ENCODE data around the gene HES4.
A peak's percentile ranks its signal among the peaks of the same experiment; 100 is the strongest.

Gene HES4

GRCh38 chr1:965526-966134 lies 34.3 kb downstream of the HES4 start:
- DNase-seq, result no peak

DNA sequence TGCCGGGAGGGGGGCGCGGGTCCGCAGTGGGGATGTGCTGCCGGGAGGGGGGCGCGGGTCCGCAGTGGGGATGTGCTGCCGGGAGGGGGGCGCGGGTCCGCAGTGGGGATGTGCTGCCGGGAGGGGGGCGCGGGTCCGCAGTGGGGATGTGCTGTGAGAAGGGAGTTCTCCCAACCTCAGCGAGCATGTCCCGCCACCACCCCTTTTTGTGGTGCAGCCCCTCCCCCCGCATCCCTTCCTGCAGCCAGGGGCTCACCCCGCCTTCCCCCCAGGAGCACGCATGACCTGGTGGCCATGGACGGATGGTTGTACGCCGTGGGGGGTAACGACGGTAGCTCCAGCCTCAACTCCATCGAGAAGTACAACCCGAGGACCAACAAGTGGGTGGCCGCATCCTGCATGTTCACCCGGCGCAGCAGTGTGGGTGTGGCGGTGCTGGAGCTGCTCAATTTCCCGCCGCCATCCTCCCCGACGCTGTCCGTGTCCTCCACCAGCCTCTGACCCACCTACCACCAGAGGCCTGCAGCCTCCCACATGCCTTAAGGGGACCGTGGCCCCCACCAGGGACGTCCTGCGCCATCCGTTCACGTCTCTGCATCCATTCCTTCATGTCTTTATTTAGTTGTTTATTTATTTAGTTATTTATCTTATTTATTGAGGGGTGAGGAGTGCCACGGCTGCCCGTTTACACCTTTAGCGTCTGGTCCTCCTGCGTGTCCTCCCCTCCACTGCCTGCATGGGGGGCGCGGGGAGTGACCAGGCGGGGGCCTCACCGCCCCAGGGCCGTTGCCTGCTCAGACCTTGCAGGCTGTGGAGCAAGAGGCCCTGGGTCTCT lies 35.0 kb downstream of the HES4 start:
- no peak for DNase-seq

DNA sequence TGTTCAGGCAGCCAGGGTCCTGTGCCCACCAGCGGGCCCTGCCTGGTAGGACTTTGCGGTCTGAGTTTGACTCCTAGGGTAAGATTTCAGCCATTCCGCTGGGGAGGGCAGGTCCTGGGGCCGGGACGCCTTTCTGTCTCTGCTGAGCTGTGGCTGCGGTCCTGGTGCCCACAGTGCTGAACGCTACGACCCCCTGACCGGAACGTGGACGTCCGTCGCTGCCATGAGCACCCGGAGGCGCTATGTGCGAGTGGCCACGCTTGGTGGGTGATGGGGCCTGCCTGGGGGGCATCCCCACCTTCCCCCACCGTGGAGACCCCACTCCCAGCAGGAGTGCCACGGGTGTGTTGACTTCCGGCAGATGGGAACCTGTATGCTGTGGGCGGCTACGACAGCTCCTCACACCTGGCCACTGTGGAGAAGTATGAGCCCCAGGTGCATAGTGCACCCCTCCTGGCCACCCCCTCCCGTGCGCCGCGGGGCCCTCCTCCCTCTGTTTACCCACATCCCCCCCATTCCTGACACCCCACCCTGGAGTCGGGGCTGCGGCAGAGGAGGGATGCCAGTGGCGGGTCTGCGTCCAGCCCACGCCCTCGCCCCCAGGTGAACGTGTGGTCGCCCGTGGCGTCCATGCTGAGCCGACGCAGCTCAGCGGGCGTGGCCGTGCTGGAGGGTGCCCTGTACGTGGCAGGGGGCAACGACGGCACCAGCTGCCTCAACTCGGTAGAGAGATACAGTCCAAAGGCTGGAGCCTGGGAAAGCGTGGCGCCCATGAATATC lies 36.0 kb downstream of the HES4 start:
- no peak for DNase-seq

DNA sequence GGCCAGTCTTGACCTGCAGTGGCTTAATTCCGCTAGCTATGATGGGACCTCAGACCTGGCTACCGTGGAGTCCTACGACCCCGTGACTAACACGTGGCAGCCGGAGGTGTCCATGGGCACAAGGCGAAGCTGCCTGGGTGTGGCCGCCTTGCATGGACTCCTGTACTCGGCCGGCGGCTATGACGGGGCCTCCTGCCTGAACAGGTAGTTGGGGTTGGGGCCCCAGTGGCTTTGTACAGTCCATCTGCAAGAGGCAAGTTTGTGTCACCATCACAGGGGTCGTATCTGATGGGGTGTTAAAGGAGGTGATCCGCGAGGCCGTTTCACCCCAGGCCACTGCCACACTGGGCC lies 36.6 kb downstream of the HES4 start:
- DNase-seq, result no peak

DNA sequence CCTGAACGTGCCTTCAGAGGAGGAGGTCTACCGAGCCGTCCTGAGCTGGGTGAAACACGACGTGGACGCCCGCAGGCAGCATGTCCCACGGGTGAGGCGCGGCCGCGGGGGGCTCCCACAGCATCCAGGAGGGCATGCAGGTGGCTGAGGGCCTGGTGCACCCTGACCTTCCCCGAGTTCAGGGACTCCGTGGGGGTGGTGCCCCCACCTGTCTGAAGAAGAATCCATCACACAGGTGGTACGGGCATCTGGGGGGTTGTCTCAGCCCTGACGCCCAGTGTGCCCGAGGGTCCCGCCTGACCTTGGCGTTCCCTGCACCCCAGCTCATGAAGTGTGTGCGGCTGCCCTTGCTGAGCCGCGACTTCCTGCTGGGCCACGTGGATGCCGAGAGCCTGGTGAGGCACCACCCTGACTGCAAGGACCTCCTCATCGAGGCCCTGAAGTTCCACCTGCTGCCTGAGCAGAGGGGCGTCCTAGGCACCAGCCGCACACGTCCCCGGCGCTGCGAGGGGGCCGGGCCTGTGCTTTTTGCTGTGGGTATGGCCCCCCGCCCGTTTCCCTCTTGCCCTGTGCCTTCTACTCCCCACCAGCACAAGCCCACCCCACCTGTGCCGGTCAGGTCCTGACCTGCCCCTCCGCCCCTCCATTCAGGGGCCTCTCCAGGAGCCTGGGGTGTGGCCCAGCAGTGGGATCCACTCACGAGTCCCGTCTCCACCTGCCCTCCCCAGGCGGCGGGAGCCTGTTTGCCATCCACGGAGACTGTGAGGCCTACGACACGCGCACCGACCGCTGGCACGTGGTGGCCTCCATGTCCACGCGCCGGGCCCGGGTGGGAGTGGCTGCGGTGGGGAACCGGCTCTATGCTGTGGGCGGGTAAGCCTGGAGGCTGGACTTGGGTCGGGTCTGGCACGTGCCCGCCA lies 37.3 kb downstream of the HES4 start:
- no peak for DNase-seq

- no peak for DNase-seq
Measured at GRCh38 chr1:961132-961669, 38.7 kb downstream of the HES4 start.

DNA sequence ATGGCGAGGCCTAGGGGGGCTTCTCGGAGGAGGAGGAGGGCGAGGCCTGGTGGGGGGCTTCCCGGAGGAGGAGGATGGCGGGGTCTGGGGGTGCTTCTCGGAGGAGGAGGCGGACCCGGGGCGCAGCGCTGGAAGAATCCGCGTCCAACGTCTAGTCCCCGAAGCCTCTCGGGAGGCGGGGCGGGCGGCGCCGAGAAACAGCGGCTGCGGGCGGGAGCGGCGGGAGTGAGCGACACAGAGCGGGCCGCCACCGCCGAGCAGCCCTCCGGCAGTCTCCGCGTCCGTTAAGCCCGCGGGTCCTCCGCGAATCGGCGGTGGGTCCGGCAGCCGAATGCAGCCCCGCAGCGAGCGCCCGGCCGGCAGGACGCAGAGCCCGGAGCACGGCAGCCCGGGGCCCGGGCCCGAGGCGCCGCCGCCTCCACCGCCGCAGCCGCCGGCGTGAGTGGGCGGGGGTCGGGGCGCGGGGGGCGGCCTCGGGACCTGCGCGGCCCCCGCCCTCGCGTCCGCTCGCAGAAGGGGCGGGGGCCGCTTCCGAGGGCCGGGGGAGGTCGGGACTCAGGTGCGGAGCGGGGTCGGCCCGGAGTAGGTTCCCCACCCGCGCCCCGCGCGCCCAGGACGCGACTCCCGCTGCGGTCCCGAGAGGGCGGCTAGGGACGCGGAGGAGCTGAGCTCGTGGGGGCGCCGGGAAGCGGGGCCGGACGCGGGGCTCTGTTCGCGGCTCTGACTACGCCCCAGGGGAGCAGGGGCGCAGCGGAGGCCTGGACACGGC lies 39.4 kb downstream of the HES4 start, which contains the start of gene KLHL17:
TSS of gene KLHL17 (plus strand) at position 222 of the 769 bp plus-strand sequence. CDS start at position 332, 110 bp downstream.
- peak; percentile 66 for DNase-seq

DNA sequence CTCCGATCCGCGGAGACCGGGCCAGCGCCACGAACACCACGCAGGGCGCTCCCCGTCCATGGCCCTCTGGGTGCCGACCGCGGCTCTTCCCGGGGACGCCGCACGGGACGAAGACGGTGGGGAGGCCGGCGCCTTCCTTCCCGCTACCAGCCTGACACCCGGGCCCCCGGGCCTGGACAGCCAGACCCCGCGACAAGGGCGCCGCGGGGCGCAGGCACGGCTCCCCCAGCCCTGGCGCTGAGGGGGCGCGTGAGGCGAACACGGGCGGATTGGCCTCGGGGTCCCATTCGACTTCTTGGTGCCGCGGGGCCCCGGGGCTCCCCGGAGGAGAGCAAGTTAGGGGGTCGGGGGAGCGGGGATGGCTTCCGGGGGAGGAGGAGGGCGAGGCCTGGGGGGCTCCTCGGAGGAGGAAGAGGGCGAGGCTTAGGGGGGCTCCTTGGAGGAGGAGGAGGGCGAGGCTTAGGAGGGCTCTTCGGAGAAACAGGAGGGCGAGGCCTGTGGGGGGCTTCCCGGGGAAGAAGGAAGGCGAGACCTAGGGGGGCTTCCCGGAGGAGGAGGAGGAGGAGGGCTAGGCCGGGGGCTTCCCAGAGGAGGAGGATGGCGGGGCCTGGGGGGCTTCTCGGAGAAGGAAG lies 40.0 kb downstream of the HES4 start:
- DNase-seq, result no peak

DNA sequence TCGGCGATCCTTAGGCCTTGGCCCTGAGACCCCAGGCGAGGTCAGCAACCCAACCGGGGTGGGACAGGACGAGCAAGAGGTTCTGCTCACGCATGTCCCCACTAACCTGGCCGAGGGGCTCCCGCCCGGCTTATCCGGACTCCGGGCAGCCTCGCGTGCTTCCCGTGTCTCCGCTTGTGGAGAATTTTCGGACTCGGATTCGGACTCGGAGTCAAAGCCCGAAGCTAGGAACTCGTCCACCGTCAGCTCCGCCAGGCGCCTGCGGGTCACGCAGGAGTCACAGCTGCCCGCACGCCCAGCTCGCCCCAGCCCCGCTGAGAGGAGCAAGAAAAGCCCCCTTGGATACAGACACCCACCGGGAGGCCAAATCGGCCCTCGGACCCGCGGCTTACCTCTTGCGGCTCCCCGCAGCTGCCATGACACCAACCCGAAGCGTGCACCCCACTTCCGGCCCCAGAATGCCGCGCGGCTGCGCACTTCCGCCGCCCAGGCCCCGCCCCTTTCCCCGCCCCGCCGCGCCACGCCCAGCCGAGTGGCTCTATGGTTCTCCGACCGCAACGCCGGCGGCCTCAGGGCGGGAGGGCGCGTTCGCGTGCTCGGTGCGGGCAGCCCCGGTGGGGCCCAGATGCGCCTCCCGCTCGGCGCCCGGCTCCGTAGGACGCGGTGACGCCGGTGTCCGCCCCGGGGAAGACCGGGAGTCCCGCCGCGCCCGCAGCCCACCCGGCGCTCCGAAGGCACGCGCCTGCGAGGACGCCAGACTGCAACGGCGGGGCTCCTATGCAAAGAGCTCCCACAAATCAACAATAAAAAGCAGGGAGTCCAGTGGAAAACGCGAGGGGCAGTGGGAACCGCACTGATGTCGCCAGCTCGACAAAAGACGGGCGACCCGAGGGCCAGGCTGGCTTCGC lies 40.8 kb downstream of the HES4 start, which contains the start of gene NOC2L:
TSS of gene NOC2L (minus strand) at position 434 of the 908 bp plus-strand sequence. CDS start at position 418, 16 bp downstream.
- DNase-seq, result peak; percentile 87

GRCh38 chr1:956636-957035 lies 43.3 kb downstream of the HES4 start:
- no peak for DNase-seq

GRCh38 chr1:955474-955873 lies 44.4 kb downstream of the HES4 start:
- no peak for DNase-seq

- DNase-seq, result no peak
Measured at GRCh38 chr1:954927-955326, 45.0 kb downstream of the HES4 start.

GRCh38 chr1:953524-954320 lies 46.2 kb downstream of the HES4 start:
- no peak for DNase-seq

DNA sequence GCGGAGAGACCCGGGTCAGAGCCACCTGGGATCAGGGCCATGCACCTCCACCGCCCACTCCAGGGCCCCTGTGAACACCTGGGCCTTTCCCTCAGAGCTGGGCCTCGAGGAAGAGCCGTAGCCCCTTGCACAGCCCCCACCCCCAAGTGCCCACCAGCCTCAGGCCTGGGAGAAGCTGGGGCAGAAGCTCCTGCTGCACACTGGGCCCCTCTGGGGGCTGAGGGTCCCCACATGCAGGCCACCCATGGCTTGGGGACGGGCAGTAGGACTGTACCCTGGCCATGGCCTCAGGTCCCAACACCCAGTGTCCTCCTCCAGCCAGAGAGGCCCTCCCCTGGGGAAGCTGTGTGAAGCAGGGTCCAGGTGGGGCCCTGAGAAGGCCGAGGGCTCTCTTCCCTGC lies 47.3 kb downstream of the HES4 start:
- no peak for DNase-seq

- no peak for DNase-seq
Measured at GRCh38 chr1:952201-952600, 47.7 kb downstream of the HES4 start.

GRCh38 chr1:951364-951763 lies 48.5 kb downstream of the HES4 start:
- no peak for DNase-seq

DNA sequence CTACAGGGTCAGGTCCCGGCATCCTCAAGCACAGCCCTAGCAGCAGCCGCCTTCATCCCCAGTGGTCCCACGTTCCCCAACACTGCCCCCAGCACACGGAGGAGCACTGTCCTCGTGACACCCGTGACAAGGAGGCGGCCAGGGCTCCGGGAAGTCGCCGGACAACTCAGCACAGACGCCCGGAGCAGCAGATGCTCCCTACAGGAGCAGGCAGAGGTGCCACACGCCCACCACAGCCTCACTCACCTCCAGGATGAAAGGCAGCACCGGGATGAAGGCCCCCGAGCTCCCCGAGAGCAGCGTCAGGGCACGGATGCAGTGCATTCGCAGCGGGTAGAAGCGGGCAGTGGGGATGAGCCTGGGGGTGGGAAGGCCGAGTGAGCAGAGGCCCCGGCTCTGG lies 49.0 kb downstream of the HES4 start:
- DNase-seq, result no peak

DNA sequence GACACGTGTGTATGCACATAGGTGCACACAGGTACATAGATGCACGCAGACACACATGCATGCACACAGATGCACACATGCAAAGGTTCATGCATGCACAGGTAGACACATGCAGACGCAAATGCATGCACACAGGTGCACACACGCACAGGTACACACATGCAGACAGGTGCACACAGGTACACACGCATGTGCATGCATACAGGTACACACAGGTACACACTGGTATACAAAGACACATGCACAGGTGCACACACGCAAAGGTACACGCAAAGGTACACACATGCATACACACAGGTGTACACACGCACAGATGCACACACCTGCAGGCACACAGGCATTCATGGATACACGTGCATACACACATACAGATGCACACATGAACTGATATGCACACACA lies 49.6 kb downstream of the HES4 start:
- no peak for DNase-seq

All from central memory CD4-positive, alpha-beta T cell (primary cell).